ENCODE measurements around the gene UPK2.

UPK2 gene

GRCh38 chr11:118914178-118914918 lies 41.8 kb upstream of the UPK2 start:
- DNase-seq = no peak
- no peaks in the 10 kb centered on the region for H3K27me3 Mint-ChIP-seq (ENCODE audit: low read depth, poor library complexity)
- no peaks in the 10 kb centered on the region for H3K36me3 Mint-ChIP-seq (ENCODE audit: low read depth)
- no peak for TF ChIP-seq CTCF (IDR thresholded peaks at IDR 0.05)
- H3K4me3 Mint-ChIP-seq = peak overlapping the region; percentile 54
- H3K4me1 Mint-ChIP-seq = peaks cover 82% of the 10 kb centered on the region
- H3K27ac Mint-ChIP-seq = peak overlapping the region; percentile 95
- H3K9me3 Mint-ChIP-seq = no peaks in the 10 kb centered on the region

GRCh38 chr11:118914987-118915386 lies 41.1 kb upstream of the UPK2 start:
- peak overlapping the region; percentile 69 for H3K4me3 Mint-ChIP-seq
- H3K27me3 Mint-ChIP-seq (ENCODE audit: low read depth, poor library complexity) = no peaks in the 10 kb centered on the region
- no peaks in the 10 kb centered on the region for H3K36me3 Mint-ChIP-seq (ENCODE audit: low read depth)
- no peaks in the 10 kb centered on the region for H3K9me3 Mint-ChIP-seq
- DNase-seq = no peak
- peaks cover 88% of the 10 kb centered on the region for H3K4me1 Mint-ChIP-seq
- TF ChIP-seq CTCF (IDR thresholded peaks at IDR 0.05) = no peak
- H3K27ac Mint-ChIP-seq = peak overlapping the region; percentile 95

GRCh38 chr11:118915396-118915795 lies 40.7 kb upstream of the UPK2 start:
- Mint-ChIP-seq H3K4me3 (peak overlapping the region; percentile 69), H3K4me1 (peaks cover 92% of the 10 kb centered on the region), H3K27ac (no peak overlapping the region), H3K9me3 (no peaks in the 10 kb centered on the region), H3K27me3 (ENCODE audit: low read depth, poor library complexity) (no peaks in the 10 kb centered on the region), H3K36me3 (ENCODE audit: low read depth) (no peaks in the 10 kb centered on the region)
- no peak for DNase-seq
- TF ChIP-seq CTCF (IDR thresholded peaks at IDR 0.05) = no peak

GRCh38 chr11:118915941-118916841 lies 39.9 kb upstream of the UPK2 start:
- H3K36me3 Mint-ChIP-seq (ENCODE audit: low read depth) = no peaks in the 10 kb centered on the region
- no peak for TF ChIP-seq CTCF (IDR thresholded peaks at IDR 0.05)
- H3K27me3 Mint-ChIP-seq (ENCODE audit: low read depth, poor library complexity) = no peaks in the 10 kb centered on the region
- peak overlapping the region; percentile 99 for H3K27ac Mint-ChIP-seq
- peak overlapping the region; percentile 74 for H3K4me3 Mint-ChIP-seq
- DNase-seq = no peak
- no peaks in the 10 kb centered on the region for H3K9me3 Mint-ChIP-seq
- peaks cover 94% of the 10 kb centered on the region for H3K4me1 Mint-ChIP-seq

- Mint-ChIP-seq H3K9me3 (no peaks in the 10 kb centered on the region), H3K4me3 (peak overlapping the region; percentile 74), H3K27me3 (ENCODE audit: low read depth, poor library complexity) (no peaks in the 10 kb centered on the region), H3K36me3 (ENCODE audit: low read depth) (no peaks in the 10 kb centered on the region), H3K27ac (peak overlapping the region; percentile 99), H3K4me1 (peaks cover 94% of the 10 kb centered on the region)
- no peak for TF ChIP-seq CTCF (IDR thresholded peaks at IDR 0.05)
- peak; percentile 47 for DNase-seq
Observed at GRCh38 chr11:118916842-118917388, 39.2 kb upstream of the UPK2 start.

All from nephron progenitor cell (in vitro differentiated cells).